Activated naive CD4-positive, alpha-beta T cell treated with anti-CD3 and anti-CD28 coated beads, Interleukin-2, amount 10 ng/mL, durations not matched to agents 7 days and 5 days (primary cell): Measurements from ENCODE around the gene CCDC148.
"Not testable (repeated sequence)": the region's sequence is repeated elsewhere in the genome, so short reads cannot be mapped to it uniquely, and the experiment has no call there.

Experiments used
- CTCF ChIA-PET: fragments of 350-600 bp; sonication (Branson Sonifier 250); formaldehyde crosslinking; loops from one replicate; lab custom pipeline; 2021; ENCODE audit warnings: antibody characterized with exemption; lab: Charles Lee
- DNase-seq: peaks from one replicate; pipeline ENCODE4 v3.0.0-alpha.2; 2020
- H3K27ac Mint-ChIP-seq: one replicate; pipeline ENCODE4 v1.8.0; 2021; ENCODE audit warnings: mild to moderate bottlenecking, moderate library complexity, mixed read lengths
- H3K27me3 Mint-ChIP-seq: one replicate; pipeline ENCODE4 v1.8.0; 2021; ENCODE audit warnings: mild to moderate bottlenecking, mixed read lengths
- H3K36me3 Mint-ChIP-seq: one replicate; pipeline ENCODE4 v1.8.0; 2021; ENCODE audit warnings: mixed read lengths
- H3K4me1 Mint-ChIP-seq: one replicate; pipeline ENCODE4 v1.8.0; 2021; ENCODE audit warnings: mixed read lengths
- H3K4me3 Mint-ChIP-seq: one replicate; pipeline ENCODE4 v1.8.0; 2021; ENCODE audit warnings: mild to moderate bottlenecking, moderate library complexity, mixed read lengths
- H3K9me3 Mint-ChIP-seq: one replicate; pipeline ENCODE4 v1.8.0; 2021; ENCODE audit warnings: mixed read lengths

CCDC148 gene

GRCh38 chr2:158239271-158239670 lies 217.3 kb downstream of the CCDC148 start:
- Mint-ChIP-seq H3K9me3 (no peaks in the 10 kb centered on the region), H3K36me3 (no peaks in the 10 kb centered on the region), H3K27me3 (no peaks in the 10 kb centered on the region), H3K4me3 (no peak overlapping the region), H3K27ac (no peak overlapping the region), H3K4me1 (no peaks in the 10 kb centered on the region)
- CTCF ChIA-PET: no interaction called here
- no peak for DNase-seq

- Mint-ChIP-seq H3K36me3 (no peaks in the 10 kb centered on the region), H3K9me3 (no peaks in the 10 kb centered on the region), H3K4me1 (no peaks in the 10 kb centered on the region), H3K27me3 (no peaks in the 10 kb centered on the region), H3K4me3 (no peak overlapping the region), H3K27ac (no peak overlapping the region)
- no peak for DNase-seq
- CTCF ChIA-PET: no interaction called here
These were observed 222.1 kb downstream of the CCDC148 start for GRCh38 chr2:158234497-158234896.

- Mint-ChIP-seq H3K36me3 (no peaks in the 10 kb centered on the region), H3K9me3 (no peaks in the 10 kb centered on the region), H3K27me3 (no peaks in the 10 kb centered on the region), H3K4me3 (no peak overlapping the region), H3K4me1 (no peaks in the 10 kb centered on the region), H3K27ac (no peak overlapping the region)
- CTCF ChIA-PET: no interaction called here
- no peak for DNase-seq
These were observed 224.1 kb downstream of the CCDC148 start for GRCh38 chr2:158232476-158232875.

DNA sequence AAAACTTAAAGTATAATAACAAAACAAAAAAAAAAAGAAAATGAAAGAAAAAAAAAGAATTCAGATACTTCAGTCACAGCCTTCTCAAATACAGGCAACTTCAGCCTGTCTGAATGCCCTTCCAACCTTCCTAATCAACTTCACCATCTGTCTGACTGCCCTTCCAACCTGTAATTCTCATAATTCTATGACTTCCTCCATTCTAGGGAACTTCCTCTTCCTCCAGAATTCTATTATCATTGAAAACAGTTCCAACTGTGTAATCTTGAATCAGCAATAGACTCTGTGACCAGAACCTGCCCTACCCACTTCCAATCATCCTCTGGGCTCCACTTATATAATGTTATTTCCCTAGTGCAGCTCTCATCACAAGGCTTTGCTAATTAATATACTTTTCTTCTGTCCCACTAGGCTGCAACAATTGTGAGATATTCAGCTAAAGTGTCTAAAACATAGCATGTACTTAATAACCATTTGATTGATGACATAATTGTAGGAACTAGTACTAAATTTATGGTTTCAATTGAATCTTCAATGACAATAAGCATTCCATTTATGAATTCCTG lies 227.5 kb downstream of the CCDC148 start:
- no peak for DNase-seq
- no peaks in the 10 kb centered on the region for H3K36me3 Mint-ChIP-seq
- no peaks in the 10 kb centered on the region for H3K9me3 Mint-ChIP-seq
- CTCF ChIA-PET: no interaction called here
- H3K27me3 Mint-ChIP-seq: no peaks in the 10 kb centered on the region
- H3K4me1 Mint-ChIP-seq: no peaks in the 10 kb centered on the region
- no peak overlapping the region for H3K27ac Mint-ChIP-seq
- no peak overlapping the region for H3K4me3 Mint-ChIP-seq

GRCh38 chr2:158223066-158223465 lies 233.5 kb downstream of the CCDC148 start:
- H3K4me1 Mint-ChIP-seq, H3K9me3 Mint-ChIP-seq, CTCF ChIA-PET, DNase-seq, H3K4me3 Mint-ChIP-seq, H3K36me3 Mint-ChIP-seq, H3K27ac Mint-ChIP-seq, H3K27me3 Mint-ChIP-seq: not testable (repeated sequence)

GRCh38 chr2:158221063-158222020 lies 235.2 kb downstream of the CCDC148 start:
- H3K27ac Mint-ChIP-seq: no peak overlapping the region
- CTCF ChIA-PET: interaction anchor here (0.6 kb wide), 1 partner anchor 33 kb away, joined by 3 read pairs; no protein-coding TSS in a partner anchor
- H3K4me3 Mint-ChIP-seq: no peak overlapping the region
- no peak for DNase-seq
- H3K4me1 Mint-ChIP-seq: no peaks in the 10 kb centered on the region
- H3K9me3 Mint-ChIP-seq: no peaks in the 10 kb centered on the region
- H3K36me3 Mint-ChIP-seq: no peaks in the 10 kb centered on the region
- H3K27me3 Mint-ChIP-seq: peaks cover 5% of the 10 kb centered on the region

- CTCF ChIA-PET: no interaction called here
- no peaks in the 10 kb centered on the region for H3K4me1 Mint-ChIP-seq
- H3K27me3 Mint-ChIP-seq: peaks cover 5% of the 10 kb centered on the region
- H3K27ac Mint-ChIP-seq: no peak overlapping the region
- no peak for DNase-seq
- no peak overlapping the region for H3K4me3 Mint-ChIP-seq
- no peaks in the 10 kb centered on the region for H3K36me3 Mint-ChIP-seq
- H3K9me3 Mint-ChIP-seq: no peaks in the 10 kb centered on the region
These were observed 239.0 kb downstream of the CCDC148 start for GRCh38 chr2:158217593-158217992.

DNA sequence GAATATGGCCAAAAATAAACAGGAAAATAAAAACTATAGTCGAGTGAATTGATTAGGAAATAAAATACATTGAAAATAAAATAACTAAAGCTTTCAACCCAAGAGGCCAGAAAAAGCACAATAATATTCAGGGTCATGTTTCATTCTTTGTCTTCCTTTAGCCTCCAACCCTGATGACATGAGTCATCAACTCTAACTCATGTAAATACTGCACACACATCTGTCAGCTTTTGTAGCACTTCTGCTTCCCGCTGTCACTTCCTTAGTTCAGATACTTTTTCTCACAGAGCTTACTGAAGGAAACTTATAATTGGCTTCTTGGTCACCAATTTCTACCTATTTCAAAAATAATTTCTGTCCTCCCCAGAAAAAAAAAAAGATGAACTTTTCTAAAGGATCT lies 242.1 kb downstream of the CCDC148 start:
- Mint-ChIP-seq H3K9me3 (no peaks in the 10 kb centered on the region), H3K4me1 (no peaks in the 10 kb centered on the region), H3K36me3 (no peaks in the 10 kb centered on the region), H3K4me3 (no peak overlapping the region), H3K27me3 (peaks cover 1% of the 10 kb centered on the region), H3K27ac (no peak overlapping the region)
- CTCF ChIA-PET: no interaction called here
- no peak for DNase-seq

DNA sequence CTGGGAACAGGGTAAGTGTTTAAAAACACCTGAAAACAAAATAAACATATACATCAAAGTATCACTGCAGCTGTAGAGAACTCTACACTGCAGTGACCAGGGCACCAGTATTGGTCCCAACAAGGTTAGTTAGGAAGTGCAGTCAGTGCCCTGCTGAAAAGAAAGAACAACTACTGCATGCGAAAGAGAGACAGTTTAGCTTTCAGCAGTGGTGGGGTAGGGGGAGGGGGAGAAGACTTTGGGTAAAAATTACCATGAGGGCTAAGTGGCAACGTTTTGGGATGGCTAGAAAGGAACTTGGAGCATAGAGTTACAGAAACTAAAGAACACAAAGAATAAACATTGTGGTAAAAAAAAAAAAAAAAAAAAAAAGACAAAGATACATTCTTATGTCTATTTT lies 242.8 kb downstream of the CCDC148 start:
- H3K4me1 Mint-ChIP-seq: no peaks in the 10 kb centered on the region
- no peak overlapping the region for H3K4me3 Mint-ChIP-seq
- no peak overlapping the region for H3K27ac Mint-ChIP-seq
- no peaks in the 10 kb centered on the region for H3K27me3 Mint-ChIP-seq
- H3K9me3 Mint-ChIP-seq: no peaks in the 10 kb centered on the region
- H3K36me3 Mint-ChIP-seq: no peaks in the 10 kb centered on the region
- CTCF ChIA-PET: no interaction called here
- DNase-seq: no peak

GRCh38 chr2:158212301-158212700 lies 244.3 kb downstream of the CCDC148 start:
- no peaks in the 10 kb centered on the region for H3K9me3 Mint-ChIP-seq
- H3K27me3 Mint-ChIP-seq: no peaks in the 10 kb centered on the region

DNA sequence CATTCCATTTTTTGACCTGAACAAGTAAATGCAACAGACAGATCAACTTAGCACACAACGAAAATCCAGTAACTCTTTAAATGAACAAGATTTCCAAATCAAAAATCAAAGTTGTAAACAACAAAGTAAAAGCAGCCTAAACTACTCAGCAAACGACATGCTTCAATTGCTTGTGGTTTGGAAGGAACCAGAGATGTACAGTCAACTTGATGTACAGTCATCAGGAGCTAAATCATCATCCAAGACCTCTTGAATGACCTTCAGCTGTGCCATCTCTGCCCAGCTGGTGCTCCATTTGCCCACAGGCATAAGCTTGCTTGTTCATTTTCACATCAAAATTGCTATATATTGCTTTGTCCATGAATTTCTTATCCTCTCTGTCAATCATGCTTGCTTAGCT lies 245.1 kb downstream of the CCDC148 start:
- no peak for DNase-seq
- CTCF ChIA-PET: no interaction called here
- Mint-ChIP-seq H3K27me3 (no peaks in the 10 kb centered on the region), H3K4me3 (no peak overlapping the region), H3K9me3 (no peaks in the 10 kb centered on the region), H3K27ac (no peak overlapping the region), H3K4me1 (no peaks in the 10 kb centered on the region), H3K36me3 (no peaks in the 10 kb centered on the region)

More at GRCh38 chr2:158212301-158212700, 244.3 kb downstream of the CCDC148 start:
- no peaks in the 10 kb centered on the region for H3K4me1 Mint-ChIP-seq
- no peaks in the 10 kb centered on the region for H3K36me3 Mint-ChIP-seq
- no peak for DNase-seq
- no peak overlapping the region for H3K4me3 Mint-ChIP-seq
- no peak overlapping the region for H3K27ac Mint-ChIP-seq
- CTCF ChIA-PET: interaction anchor here (0.8 kb wide), 1 partner anchor 9 kb away, joined by 3 read pairs; no protein-coding TSS in a partner anchor

- no peak for DNase-seq
- Mint-ChIP-seq H3K36me3 (no peaks in the 10 kb centered on the region), H3K4me1 (no peaks in the 10 kb centered on the region), H3K27me3 (peaks cover 5% of the 10 kb centered on the region), H3K4me3 (no peak overlapping the region), H3K27ac (no peak overlapping the region), H3K9me3 (no peaks in the 10 kb centered on the region)
- CTCF ChIA-PET: no interaction called here
These were observed 249.2 kb downstream of the CCDC148 start for GRCh38 chr2:158207354-158207753.

DNA sequence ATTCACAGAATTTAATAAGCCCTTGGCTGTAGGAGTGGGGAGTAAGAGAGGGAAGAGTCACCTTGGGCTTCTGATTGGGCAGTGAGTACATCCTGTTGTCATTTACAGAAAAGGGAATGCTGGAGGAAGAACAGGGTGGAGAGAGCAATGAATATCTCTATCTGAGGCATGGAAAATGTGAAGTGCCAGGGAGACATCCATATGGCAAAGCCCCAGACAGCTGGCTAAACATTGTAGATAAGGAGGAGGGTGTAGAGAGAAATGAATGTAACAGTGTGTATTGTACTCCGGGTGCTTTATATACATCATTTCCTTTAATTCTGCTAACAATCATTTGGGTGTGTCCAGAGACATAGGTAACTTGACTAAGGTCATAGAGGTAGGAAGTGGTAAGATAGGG lies 251.3 kb downstream of the CCDC148 start:
- H3K4me1 Mint-ChIP-seq: no peaks in the 10 kb centered on the region

DNA sequence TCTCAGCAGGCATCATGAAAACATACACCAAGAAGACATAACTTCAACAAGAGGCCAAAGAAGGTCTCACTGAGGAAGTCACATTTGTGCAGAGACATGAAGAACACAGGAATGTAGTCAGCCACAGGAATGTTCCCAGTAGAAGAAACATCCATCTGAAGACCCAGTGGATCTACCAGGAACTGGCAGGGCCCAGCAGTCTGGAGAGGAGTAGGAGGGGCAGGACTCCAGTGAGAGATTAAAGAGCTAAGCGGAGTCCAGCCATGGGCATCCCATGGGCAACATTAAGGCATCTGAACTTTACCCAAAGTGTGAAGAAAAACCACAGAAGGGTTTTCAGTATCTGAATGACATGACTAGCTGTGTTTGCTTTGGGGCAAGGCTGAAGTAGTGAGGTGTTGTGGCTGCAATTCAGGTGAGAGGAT lies 251.8 kb downstream of the CCDC148 start:
- DNase-seq: no peak
- peaks cover 5% of the 10 kb centered on the region for H3K27me3 Mint-ChIP-seq
- H3K4me3 Mint-ChIP-seq: no peak overlapping the region
- no peaks in the 10 kb centered on the region for H3K9me3 Mint-ChIP-seq
- no peaks in the 10 kb centered on the region for H3K36me3 Mint-ChIP-seq
- no peak overlapping the region for H3K27ac Mint-ChIP-seq
- CTCF ChIA-PET: no interaction called here
- no peaks in the 10 kb centered on the region for H3K4me1 Mint-ChIP-seq

More for the DNA sequence above, 251.3 kb downstream of the CCDC148 start:
- CTCF ChIA-PET: no interaction called here
- Mint-ChIP-seq H3K27me3 (peaks cover 5% of the 10 kb centered on the region), H3K36me3 (no peaks in the 10 kb centered on the region), H3K27ac (no peak overlapping the region), H3K9me3 (no peaks in the 10 kb centered on the region), H3K4me3 (no peak overlapping the region)
- no peak for DNase-seq
